ENCODE measurements around the gene POLR2L.
A peak's percentile ranks its signal among the peaks of the same experiment; 100 is the strongest.

The POLR2L gene

DNA sequence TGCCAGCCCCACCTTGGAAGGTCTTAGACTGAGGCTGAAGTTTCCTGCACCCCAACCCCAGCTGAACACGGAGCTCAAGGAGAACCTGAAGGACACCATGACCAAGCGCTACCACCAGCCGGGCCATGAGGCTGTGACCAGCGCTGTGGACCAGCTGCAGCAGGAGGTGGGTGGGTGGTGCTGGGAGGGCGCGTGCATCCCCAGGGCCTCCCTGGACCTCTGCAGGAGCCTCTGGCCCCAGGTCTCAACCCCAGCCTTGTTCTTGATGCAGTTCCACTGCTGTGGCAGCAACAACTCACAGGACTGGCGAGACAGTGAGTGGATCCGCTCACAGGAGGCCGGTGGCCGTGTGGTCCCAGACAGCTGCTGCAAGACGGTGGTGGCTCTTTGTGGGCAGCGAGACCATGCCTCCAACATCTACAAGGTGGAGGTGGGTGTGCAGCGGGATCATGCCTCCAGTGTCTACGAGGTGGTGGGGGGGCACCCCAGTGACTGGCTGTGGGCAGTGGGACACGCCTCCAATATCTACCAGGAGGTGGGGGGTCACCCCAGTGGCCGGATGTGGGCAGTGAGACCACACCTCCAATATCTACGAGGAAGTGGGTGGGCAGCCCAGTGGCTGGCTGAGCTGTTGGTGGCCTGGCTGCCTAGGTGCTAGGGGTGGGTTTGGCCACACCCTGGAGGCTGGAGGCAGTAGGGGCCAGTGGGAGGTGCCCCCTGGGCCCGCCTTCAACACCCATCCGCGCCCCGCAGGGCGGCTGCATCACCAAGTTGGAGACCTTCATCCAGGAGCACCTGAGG, 4.9 kb downstream of the POLR2L start:
- DNase-seq = no peak

GRCh38 chr11:836700-837099, 5.6 kb downstream of the POLR2L start:
- no peak for DNase-seq

- no peak for DNase-seq
Observed at GRCh38 chr11:836274-836673, 6.1 kb downstream of the POLR2L start.

DNA sequence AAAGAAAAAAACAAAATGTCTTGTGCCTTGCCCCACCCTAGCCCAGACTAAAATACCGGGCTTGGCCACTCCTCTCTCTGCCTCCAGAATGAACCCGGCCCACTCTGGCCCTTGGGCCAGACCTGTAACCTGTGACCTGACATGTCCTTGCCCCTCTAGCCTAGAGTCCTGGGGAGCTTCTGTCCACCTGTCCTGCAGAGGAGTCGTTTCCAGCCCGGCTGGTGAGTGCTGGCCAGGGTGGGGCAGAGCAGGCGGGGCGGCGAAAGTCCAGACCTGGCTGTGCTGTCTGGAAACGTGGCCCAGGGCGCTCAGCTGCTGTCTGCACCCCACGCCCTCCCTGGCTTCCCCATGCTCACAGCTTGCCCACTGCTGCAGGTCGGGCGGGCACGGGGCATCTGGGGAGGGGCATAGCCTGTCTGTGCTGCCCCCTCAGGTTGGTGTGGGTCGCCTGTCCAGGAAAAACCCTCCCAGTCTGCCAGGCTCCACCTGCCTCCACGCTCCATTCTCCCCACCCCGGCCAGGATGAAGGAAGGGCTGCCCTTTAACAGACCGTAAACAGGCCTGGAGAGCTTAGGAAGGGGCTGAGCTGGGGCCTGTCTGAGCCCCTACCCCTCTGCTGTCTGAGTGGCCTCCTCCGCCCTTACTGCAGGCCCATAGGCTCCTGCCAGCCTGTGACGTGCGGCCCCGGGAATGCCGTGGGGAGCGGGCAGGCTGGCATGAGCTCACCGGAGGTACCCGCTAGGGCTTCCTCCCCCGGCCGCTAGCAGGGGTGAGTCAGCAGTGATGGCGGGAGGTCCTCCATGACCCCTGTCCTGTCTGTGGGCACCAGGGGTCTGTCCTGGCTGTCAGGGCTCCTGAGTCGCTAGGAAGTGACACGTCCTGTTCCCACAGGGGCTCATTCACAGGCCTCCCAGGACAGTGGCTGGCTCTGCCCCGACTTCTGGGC, 7.7 kb downstream of the POLR2L start:
- DNase-seq = no peak

DNA sequence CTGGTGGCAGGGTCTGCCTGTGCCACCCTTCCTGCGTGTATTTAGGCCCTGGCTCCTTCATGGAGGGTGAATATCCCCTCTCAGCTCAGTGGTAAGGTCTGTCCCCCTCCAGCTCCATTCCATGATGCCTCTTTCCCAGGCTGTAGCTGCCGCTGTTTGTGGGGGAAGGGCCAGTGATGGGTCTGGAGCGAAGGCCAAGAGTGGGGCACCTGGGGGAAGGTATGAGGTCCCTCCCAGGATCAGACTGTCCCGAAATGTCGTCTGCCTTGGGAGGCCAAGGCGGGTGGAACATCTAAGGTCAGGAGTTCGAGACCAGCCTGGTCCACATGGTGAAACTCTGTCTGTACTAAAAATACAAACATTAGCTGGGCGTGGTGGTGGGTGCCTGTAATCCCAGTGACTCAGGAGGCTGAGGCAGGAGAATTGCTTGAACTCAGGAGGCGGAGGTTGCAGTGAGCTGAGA, 8.4 kb downstream of the POLR2L start:
- DNase-seq = no peak

DNA sequence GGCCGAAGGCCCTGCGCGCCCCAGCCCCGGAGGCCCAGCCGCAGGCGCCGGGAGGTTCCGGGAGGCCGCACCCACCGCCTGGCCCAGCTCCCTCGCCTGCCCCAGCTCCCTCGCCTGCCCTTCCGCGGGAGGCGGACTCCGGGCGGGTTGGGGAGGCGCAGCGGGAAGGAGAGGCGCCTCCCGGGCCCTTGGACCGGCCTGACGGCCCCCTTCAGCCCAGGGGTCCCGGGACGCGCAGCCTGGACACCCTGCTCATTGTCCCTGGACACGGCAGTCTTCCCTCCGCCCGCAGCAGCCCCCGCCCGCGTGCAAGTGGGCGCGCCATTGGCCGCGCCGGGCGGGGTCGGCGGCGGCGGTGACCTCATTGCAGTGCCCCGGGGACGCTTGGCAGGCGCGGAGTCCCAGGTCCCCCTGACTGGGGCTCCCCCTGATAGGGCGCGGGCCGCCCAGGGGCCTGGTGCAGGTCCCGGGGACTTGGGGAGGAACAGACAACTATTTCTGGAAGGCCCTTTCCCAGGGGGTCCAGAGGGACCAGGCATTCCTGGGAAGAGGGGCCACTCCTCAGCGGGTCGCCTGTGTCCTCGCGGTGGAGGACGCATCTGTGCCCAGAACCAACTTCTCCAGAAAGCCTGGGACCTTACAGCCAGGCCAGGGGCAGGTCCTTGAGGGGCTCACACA, 9.1 kb downstream of the POLR2L start:
- peak in 1 of 5 donors; percentile 46 for DNase-seq

DNA sequence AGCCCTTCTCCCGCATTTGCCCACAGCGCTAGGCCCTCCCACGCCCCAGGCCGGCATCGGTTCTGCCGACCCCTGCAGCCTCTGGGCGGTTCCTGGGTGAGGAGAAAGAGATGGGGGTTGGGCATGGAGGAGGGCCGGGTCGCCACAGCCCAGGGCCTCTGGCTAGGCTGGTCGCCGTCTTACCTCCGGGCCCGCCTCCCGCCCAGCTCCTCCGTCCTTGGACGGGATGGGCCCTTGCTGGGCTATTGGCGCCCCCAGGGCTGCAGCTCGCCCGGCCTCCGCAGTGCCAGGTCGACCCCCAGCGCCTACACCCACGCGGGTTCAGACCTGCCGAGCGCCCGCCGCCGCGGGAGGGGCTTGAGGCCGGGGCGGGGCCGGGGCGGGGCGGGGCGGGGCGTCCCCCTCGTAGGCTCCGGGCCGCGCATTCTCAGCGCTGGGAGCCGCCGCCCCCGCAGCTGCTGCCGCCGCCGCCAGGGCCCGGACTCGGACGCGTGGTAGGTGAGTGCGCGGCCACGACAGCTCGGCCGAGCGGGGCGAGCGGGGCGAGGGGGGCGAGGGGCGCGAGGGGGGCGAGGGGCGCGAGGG, 9.7 kb downstream of the POLR2L start, which contains the start of gene CD151:
TSS of gene CD151 (plus strand) at position 424 of the 585 bp plus-strand sequence. CDS start 3,118 bp downstream, outside the sequence.
- DNase-seq = peak in 3 of 5 donors; percentile 39 to 52 (median 41)

DNA sequence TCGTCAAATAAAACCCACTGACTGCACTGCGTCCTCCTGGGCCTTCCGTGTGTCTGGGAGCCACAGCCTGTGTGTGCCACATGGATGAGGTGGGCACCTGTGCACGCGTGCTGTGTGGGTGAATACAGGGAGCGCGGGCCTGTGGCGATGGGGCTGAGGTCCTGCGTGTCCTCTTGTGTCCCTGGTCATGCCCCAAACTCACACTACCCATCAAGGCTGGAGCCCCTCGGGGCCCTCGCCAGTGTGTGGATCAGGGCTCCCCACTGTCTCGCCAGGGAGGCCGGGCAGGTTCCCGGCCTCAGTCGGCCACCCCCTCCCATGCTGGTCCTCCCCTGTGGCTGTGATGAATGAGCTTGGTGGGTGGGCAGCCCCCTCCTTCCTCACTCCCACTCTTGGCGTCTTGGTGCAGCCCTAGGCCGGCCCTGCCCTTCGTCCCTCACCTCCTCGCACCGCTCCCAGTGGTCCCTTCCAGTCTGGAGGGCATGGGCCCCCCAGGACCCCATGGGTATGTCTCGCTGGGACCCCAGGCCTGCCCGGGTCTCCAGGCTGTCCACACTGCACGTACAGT, 10.3 kb downstream of the POLR2L start:
- no peak for DNase-seq

DNA sequence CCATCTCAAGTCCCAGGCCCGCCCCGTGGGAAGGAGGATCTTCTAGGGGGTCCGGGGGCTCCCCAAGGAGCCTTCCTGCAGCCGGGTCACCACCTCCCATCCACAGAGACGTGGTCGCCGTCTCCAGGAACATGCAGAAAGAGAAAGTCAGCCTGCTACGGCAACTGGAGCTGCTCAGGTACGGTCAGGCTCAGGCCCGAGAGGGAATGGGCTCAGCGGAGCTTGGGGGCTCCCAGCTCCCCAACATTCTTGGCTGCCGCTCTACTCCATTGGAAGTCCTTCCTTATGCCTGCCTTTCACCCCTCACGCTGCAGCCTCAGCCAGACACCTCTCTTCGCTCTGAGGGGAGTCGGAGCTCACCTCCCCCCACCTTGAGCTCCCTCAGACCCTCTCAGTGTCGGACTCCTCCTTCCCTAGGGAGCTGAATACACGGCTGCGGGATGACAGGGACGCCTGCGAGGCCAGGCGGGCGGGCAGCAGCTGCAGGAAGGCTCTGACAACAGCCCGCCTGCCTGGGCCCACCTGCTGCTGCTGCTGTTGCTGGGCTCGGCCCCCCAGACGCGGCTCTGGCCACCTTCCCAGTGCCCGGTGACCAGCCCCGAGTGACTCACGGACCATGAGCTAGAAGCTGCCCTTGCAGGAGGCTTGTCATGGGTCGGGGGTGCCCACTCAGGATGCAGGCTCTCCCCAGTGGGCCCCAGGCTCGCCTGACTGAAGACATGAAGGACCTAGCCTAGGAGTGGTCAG, 11.0 kb downstream of the POLR2L start:
- DNase-seq = no peak

DNA sequence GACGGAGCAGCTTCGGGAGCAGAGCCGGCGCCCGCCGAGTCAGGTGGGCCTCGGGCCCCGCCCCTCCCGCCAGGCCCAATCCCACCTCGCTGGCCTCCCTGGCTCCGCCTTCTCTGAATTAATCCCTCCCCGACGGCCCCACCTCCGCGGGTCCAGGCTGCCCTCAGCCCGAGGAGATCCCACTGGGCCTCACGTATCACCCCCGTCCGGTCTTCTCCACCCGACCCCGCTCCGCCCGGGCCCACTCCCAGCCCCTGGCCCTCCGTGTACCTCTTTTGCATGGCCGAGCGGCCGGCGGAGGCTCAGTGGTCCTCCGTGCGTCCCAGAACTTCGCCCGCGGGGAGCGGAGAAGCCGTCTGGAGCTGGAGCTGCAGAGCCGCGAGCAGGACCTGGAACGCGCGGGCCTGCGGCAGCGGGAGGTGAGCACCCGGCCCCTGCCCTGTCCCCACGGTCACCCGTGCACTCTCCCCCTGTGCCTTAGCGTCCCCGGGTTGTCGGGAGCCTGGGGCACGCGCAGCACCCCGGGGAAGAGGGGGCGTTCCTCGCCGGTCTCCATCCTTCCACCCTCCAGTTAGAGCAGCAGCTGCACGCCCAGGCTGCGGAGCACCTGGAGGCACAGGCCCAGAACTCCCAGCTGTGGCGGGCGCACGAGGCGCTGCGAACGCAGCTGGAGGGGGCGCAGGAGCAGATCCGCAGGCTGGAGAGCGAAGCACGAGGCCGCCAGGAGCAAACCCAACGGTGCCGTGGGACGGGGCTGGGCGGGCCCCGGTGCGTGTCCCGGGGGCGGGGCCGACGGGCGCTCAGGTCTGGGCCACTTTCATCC, 11.8 kb downstream of the POLR2L start:
- DNase-seq = peak in 4 of 5 donors; percentile 42 to 49 (median 46)

DNA sequence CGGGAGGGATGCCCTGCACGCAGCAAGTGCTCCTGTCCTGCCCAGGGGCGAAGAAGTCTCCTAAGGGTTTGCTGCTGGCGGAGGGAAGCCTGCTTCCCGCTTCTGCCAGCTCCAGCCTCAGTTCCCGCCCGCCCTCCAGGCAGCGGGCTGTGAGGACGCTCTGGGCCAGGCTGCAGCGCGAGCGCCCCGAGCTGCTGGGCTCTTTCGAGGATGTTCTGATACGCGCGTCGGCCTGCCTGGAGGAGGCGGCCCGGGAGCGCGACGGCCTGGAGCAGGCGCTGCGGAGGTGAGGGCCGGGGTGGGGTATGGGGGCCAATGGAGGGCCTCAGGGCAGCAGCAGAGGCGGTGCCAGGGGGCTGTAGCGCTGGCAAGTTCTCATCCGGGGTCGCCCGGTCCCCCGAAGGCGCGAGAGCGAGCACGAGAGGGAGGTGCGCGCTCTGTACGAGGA, 12.5 kb downstream of the POLR2L start:
- no peak for DNase-seq

- no peak for DNase-seq
Observed at GRCh38 chr11:829176-829846, 13.0 kb downstream of the POLR2L start.

DNA sequence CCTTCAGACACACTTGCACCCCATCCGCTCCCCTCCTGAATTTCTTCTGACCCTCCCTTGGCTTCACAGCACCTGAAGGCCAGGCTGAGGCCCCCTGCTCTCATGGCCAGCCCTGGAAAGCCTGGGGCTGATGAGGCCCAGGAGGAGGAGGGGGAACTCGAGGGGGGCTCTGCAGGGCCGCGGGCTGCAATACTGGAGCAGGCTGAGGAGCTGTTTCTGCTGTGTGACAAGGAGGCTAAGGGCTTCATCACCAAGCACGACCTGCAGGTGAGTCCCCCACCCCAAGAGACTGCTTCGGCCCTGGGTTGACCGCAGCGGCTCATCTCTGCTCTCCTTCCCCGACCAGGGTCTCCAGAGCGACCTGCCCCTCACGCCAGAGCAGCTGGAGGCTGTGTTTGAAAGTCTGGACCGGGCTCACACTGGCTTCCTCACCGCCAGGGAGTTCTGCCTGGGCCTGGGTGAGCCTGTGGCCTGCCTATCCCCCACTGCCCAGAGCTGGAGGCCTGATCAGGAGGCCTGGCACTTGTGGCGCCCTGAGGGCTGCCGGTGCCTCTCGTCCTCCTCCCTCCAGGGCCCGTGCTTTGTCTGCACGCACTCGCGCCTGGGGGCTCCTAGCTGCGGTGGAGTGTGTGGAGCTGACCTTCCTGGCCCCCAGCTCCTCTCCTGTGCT, 13.7 kb downstream of the POLR2L start:
- no peak for DNase-seq

DNA sequence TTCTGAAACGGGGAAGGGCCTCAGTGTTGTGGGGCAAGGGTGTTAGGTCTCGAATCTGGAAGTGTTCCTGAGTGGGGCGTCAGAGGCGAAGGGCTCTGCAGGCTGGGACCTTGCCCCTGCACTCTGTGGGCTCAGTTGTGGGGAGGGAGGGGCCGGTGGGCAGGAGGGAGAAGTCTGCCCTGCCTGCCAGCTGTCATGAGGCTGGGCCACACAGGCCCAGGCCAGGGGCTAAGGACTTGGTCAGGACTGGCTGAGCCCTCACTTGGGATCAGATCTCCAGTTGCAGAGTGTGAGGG, 14.5 kb downstream of the POLR2L start, which contains the start of gene CRACR2B:
TSS of gene CRACR2B (plus strand) at position 23 of the 296 bp plus-strand sequence. CDS start 689 bp downstream, outside the sequence.
- no peak for DNase-seq

- peak in 1 of 5 donors; percentile 35 for DNase-seq
Observed at GRCh38 chr11:827146-827896, 15.0 kb downstream of the POLR2L start.

DNA sequence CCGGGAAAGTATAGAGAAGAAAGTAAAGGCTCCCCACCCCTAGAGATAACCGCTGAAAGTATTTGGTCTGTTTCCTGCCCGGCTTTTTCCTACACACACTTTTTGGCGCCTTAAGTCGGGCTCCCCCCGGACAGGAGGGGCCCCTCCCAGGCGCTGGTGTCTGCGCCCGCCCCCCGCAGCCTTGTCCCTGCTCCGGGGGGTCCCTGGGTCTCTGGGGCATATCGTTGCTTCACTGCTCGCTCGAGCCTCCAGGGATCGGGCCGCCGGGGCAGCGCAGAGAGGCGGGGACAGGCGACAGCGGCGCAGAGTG, 15.5 kb downstream of the POLR2L start:
- no peak for DNase-seq

- DNase-seq = no peak
Observed at GRCh38 chr11:826227-826621, 16.1 kb downstream of the POLR2L start.

DNA sequence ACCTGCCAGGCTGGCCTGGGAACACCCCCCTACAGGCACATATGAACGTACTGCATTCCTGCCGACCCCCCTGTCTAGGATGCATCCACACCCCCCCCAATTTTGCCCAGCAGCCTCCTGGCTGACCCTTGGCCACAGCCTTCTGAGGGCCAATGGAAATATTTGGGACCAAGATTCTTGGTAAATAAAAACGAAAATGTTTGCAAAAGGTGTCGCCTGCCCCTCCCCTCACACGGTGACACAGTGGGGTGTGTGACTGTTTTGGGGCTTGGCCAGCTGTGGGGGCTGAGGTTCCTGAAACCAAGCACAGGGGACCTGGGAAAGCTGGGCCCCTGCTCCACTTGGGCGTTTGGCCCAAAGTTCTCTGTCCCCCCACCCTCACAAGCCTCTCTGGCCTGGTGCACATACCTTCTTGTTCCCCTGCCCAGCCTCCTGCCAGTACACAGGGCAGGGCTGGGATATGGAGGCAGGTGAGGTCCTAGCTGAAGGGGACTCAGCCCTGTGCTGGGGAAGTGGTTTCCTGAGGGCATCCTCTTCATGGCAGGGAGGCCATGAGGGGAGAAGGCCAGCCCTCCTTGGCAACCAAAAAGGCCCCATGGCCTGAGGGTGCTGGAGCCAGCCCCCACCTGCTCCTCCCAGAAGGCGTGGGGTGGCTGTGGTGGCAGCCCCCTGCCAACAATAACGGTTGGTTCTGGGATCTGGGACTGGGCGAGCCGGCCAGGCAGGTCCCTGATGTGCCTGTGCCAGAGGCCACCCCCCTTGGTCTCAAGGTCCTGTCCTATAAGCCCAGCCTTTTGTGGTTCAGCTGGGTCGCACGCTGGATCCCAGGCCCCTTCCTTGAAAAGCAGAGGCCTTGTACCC, 16.7 kb downstream of the POLR2L start:
- DNase-seq = no peak
